ELR (cell line): ENCODE measurements around the gene TSPOAP1.

Source experiments
- DNase-seq: peaks from one replicate; pipeline ENCODE4 v3.0.0-alpha.2; 2015; ENCODE audit warnings: low read depth

The TSPOAP1 gene, protein sequence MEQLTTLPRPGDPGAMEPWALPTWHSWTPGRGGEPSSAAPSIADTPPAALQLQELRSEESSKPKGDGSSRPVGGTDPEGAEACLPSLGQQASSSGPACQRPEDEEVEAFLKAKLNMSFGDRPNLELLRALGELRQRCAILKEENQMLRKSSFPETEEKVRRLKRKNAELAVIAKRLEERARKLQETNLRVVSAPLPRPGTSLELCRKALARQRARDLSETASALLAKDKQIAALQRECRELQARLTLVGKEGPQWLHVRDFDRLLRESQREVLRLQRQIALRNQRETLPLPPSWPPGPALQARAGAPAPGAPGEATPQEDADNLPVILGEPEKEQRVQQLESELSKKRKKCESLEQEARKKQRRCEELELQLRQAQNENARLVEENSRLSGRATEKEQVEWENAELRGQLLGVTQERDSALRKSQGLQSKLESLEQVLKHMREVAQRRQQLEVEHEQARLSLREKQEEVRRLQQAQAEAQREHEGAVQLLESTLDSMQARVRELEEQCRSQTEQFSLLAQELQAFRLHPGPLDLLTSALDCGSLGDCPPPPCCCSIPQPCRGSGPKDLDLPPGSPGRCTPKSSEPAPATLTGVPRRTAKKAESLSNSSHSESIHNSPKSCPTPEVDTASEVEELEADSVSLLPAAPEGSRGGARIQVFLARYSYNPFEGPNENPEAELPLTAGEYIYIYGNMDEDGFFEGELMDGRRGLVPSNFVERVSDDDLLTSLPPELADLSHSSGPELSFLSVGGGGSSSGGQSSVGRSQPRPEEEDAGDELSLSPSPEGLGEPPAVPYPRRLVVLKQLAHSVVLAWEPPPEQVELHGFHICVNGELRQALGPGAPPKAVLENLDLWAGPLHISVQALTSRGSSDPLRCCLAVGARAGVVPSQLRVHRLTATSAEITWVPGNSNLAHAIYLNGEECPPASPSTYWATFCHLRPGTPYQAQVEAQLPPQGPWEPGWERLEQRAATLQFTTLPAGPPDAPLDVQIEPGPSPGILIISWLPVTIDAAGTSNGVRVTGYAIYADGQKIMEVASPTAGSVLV (N-terminal part only)

DNA sequence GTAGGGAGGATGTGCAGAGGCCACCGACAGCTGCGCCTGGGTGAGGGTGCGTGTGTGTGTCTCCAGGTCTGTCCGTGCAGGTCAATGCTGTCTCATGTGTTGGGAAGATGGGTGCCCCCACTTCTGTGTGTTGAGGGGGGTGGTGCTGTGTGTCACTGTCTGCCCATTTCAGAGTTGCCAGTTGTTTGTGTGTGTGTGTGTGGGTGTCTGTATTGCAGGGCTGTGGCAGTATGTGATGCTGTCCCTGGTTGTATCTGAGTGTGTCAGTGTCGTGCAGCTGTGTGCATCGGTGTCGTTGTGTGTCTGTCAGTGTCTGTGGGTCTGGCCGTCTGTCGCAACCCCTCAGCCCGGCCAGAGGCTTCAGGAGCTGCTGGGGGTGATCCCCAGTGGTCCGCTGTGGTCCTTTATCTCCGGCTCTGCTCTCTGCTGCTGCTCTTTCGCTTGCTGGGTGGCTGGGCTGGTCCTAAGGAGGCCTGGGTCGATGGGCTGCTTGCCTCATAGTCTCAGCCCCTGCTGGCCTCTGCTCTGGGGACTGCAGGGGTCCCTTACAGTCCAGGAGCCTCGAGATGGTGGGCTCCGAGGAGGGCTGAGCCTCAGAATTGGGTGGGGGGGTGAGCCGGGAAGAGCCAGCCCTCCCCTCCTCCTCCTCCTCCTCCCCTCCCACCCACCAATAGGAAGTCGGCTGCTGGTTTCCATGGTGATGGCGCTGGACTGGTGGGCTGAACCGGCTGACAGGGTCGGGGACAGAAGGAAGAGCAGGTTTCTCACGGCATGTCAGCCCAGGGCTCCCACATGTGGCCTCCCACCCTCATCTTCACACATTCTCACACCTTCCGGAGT is at the start of gene TSPOAP1:
TSPOAP1 (minus strand) TSS at position 601 of the 840 bp plus-strand sequence. CDS start 875 bp downstream, outside the sequence.
- DNase-seq = no peak

DNA sequence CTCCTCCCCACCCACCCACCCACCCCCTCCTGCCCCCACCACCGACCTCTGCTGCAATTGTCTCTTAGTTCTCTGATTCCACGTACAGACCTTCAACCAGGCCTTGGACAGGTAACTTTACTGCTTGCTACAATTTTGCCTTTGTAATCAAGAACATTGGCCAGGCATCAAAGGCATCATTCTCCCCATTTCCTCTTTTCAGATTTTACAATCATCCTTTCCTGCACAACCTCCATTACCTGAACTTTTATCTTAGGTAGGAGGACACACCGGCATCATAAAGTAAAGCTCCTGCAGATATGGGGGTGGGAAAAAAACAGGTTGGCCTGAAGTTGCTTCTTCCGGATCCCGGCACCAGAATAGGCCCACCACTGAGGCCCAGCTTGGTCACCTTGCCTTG is 49.1 kb upstream of the TSPOAP1 start:
- no peak for DNase-seq

- DNase-seq = no peak
These were observed 48.6 kb upstream of the TSPOAP1 start for GRCh38 chr17:58377093-58377601.

DNA sequence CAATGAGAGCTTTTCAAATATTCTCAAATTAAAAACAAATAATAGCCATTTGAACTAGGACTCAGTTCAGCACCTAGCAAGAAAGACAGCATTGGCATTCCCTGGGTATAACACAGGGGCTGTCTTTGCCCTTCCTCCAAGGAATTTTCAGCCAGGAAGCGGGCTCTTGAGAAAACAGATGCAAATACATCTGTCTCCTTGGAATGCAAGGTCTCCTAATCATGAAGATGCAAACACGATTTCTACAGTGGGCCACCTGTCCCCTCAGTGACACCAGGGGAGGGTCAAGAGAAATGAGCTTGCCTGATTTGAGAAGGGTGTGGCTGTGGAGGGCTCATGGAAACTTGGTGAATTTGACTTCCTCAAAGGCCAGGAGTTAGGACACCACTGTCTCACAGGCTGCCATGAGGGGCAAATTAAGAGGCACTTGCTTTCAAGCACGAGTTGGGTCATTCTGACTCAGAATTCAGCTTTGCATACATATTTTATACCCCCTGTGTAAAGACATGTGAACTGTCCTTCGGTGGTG is 47.9 kb upstream of the TSPOAP1 start:
- DNase-seq = no peak

DNA sequence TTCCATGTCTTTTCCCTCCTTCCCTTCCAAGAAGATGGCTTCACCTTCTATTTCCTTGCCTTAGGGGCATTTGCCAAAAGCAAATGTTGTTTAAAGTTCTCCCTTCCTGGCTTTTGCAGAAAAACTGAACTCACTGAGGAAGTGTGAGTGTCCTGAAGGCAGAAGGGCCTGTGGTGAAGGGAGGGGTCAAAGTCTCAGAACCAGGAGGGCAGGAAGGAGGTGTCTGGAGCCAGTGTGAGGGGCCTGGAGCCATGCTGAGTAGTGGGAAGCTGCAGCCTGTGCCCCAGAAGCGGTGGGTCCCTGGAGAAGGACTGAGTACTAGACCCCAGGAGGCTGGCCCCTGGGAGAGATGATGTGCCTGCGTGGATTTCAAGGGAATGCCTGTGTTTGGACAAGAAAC is 47.2 kb upstream of the TSPOAP1 start:
- no peak for DNase-seq

DNA sequence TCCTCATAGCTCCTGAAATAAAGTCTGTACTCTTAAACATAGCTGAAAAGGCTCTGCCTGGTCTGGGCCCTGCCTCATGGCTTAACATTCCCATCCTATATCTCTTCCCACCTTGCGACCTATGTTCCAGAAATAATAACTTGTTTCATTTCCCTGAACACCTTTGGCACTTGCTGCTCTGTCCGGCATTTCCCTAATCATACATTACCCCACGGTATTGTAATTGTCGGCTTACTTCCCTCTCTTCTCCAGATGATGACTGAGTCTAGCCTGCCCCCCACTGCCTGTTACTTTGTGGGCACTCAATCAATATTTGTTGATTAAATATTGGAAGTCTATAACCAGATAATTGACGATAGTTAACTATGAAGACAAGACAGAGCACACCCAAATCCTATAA is 46.7 kb upstream of the TSPOAP1 start:
- DNase-seq = no peak

DNA sequence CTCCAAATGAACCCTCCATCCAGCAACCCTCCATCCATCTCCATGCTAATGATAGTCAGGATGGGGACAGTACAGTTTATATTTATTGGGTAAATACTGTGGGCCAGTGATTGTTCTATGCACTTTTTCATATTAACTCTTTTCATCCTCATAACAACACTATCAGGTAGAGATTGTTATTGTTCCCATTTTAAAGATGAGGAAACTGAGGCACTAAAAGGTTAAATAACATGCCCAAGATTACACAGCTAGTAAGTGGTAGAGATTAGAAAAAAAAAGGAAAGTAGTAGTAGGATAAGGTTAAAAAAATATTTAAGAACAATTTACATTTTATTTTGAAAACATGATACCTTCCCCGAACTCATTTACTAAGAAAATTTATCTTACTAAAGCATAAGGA is 45.3 kb upstream of the TSPOAP1 start:
- no peak for DNase-seq

DNA sequence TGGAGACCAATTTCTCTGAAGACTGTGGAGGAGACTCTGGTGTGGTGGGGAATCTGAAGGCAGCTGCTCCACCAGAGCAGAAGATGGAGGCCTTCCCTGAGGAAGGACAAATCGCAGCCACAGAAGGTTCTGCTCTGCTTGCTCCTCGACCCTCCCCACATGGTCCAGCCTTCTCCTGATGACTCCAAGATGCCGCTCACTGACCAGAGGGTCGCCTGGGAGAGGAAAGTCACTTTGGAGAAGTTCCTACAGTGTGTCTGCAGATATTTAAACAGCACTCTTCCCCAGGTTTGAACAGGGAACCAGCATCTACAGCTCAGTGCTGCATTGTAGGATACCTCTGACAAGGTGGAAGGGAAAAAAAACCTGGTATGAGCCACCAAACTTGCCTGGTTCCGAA is 44.4 kb upstream of the TSPOAP1 start:
- DNase-seq = no peak

GRCh38 chr17:58371300-58371950 is 42.8 kb upstream of the TSPOAP1 start:
- no peak for DNase-seq

DNA sequence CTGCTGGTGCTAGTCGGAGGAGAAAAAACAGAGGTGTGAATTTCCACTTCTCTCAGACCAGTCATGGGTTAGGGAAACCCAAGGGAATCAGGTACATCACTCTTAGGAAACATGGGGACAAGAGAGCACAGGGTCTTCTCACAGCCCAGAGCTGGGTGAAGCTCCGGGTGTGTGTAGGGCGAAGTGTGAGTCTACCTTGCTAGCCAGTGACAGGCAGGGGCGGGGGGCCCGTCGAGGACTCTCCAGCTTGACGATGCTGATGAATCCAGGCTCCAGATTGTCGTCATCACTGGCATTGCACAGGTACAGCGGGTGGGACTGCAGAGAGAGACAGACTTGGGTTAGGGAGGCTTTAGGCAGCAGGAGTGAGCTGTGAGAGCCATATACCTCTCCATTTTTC is 42.1 kb upstream of the TSPOAP1 start:
- no peak for DNase-seq

DNA sequence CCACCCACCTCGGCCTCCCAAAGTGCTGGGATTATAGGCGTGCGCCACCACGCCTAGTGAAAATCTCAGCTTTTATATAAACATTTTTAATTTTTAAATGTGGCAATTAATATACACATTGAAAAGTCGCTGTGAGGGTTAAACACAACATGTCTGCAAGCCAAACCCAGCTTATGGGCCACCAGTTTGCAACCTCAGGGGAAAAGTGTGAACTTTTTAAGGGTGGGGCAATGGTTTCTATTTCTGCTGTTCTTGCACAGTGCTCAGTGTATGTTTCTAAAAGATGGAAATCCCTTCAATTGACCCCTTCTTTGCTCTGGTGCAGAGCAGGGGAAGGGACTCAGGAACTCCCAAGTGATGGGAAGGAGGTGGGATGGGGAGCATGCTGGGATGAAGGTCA is 41.7 kb upstream of the TSPOAP1 start:
- no peak for DNase-seq

DNA sequence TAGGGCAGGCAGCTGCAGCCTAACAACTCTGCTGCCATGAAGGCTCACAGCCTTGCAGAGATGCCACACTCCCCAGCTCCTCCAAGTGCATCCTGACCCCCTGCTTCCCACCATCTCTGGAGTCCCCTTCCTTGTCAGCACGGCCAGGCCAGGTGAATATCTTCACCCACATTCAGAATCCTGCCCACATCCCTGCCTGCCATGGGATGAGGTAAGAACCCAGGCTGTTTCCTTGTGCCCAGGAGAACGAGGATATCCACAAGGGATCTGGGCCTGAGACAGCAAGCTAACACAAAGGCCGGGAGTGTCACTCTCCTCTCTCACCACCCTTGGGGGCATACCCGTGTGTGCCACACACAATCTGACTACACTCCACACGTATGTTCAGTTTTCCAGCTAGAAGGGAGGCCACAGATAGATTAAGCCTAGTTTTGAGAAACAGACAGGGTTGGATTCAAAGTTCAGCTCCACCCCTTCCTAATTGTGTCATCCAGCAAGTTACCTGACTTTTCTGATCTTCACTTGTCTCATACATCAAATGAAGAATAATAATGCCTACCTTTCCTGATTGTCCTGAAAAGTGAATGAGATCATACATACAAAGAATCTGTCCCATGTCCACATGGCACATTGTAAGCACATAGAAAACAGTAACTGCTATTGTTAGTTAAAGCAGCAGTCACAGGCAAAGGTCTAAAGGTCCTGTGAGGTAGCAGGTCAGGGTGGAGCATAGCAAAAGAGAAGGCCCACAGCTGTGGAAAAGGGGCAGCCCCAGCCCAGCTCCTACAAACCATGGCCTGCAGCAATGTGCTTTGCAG is 40.8 kb upstream of the TSPOAP1 start:
- no peak for DNase-seq

DNA sequence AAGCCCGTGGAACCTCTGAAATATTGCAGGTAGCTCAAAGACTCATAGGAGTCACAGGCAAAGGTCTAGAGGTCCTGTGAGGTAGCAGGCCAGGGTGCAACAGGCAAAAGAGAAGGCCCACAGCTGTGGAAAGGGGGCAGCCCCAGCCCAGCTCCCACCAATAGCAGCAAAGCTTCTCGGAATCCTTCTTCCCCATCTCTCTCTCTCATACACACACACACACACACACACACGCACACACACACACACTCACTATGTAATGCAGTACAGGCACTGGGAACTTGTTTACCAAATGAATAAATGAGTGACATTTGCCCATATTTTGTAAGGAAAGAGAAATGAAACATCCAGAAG is 40.2 kb upstream of the TSPOAP1 start:
- no peak for DNase-seq

GRCh38 chr17:58367461-58367860 is 38.9 kb upstream of the TSPOAP1 start:
- DNase-seq = no peak

- DNase-seq = no peak
These were observed 37.5 kb upstream of the TSPOAP1 start for GRCh38 chr17:58365980-58366595.

DNA sequence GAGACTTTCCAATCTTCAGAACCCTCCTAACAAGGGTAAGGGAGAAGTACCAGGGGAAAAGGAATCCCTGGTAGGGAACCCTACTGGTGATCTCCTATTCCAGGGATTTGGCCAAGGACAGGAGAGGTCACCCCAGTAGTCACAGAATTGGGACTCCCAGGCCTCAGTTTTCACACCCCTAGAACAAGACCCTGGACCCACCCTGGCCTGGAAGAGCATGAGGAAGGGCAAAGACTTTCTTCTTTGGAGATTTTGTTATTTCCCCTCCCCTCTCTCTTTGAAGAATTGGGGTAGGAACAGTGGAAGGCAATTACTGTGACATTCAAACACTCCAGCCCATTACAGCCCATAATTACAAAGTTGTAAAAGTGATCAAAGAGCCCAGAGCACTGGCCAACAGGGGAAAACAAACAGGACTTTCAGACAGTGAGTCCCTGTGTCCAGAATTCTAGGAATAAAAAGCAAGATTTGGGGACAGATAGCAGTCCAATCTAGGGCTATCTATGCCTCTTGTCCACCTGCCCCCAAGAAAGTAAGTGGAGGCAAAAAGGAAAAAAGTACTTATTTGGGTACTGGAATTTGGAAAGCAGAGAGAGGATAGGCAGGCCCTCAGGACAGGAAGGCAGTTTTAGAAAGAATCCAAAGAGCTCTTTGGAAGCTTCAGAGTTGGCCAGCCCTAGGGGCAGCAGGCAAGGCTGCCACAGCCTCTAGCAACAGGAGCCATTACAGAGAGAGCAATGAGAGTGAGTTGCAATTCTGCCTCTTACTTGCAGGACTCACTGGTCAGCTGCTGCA is 36.8 kb upstream of the TSPOAP1 start:
- DNase-seq = no peak

DNA sequence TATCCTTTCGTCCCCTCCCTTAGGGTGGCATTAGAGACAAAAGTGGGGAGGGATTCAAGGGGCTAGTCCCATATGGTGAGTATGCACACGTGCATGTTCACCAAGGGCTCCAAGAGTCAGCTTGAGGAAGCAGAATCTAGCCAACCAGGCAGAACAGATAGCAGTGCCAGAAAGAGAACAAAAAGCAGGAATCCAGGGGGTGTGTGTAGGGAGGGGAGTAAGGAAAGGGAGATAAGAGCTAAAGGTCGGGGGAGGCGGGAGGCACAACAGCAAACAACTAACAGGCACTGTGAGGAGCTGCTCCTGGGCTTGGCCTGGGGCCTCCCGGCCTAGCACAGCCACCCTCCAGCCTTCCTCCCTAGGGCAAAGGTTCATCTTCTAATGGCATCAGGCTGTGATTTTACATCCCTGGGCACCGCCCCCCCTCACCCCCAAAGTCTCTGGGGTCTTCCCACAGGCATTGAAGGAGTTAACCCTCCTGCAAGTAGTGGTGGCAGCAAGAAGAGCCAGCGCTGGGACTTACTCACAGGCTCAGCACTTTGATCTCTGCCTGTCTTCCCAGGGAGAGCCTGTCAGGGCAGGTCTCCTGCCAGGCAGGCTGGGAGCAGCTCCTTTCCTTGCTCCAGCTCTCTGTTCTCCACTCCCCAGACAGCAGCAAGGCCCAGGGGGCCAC is 35.8 kb upstream of the TSPOAP1 start:
- no peak for DNase-seq

DNA sequence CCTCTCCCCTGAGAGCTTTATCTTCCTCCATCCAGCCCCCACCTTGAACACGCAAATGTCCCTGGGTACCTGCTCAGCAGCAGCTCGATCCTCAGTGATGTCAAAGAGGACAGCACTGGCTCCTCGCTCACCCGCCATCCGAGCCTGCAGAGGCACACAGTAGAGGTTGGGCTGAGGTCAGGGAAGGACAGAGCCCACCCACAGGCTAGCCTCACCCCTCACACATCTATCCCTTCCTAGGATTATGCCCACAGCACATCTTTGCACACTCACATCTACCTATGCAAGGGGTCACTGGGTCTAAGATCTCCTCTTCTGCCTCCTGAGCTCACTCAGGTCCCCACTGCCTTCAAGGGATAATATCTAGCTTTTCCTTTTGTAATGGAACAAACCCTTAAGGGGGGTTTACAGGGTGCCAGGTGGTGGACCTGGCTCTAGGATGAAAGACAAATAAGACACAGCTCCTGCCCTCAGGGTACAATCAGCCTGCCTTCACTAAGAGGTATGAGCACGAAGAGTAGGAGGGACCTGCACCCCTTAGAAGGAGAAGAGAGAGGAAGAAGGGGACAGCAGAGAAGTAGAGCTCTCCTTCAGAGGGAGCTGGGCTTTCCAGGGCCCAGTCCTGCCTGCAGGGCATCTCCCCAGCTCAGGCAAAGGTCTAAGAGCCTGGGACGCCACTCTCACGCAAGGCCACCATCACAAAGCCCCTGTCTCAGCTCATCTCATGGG is 35.0 kb upstream of the TSPOAP1 start:
- DNase-seq = no peak
